ENCODE data around the gene FDX2. TPM values are rescaled to one million over a fixed set of nuclear protein-coding genes. Genes with fewer than 3 reads are reported as not detected.

FDX2 gene
- 1 to 10 TPM; 9.5 to 9.7 TPM for total RNA-seq

DNA sequence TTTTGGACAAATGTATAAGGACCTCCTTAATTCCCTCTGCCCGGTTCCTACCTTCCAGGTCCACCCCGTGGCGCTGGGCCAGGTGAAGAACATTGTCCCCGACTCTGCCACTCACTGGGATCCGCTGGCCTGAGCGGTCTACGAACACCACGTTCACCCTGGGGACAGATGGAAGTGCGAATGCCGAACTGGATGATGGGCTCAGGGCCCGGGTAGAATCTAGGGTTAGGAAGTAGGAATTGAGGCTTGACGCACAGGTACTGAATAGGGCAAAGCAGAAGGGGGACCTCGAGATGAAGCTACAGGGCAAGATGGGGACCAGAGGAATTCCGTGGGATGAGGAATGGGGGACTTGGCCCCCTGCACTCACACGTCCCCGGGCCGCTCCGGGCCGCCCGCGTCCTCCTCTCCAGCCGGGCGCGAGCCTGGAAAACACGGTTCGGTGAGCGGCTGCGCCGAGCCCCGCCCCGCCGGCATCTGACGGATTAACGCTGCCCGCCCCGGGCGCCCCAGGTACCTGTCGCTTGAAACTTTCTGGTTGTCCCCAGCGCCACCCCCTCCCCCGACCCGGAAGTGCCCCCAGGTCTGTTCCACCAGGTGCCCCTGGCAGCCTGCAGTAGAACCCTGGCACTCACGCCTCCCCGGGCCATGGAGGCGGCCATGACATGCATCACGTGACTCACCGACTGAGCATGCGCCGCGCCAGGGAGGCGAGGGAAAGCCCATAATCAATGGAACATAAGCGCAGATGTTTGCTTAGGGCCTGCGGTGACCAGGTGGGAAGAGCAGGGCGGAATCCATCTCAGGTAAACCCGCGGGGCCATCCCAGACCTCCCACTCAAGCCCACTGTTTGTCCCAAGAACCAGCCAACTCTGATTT, at the start of gene FDX2:
FDX2 (minus strand) TSS at position 681 of the 880 bp plus-strand sequence; CDS start at position 662, 19 bp downstream.
- H3K4me3 Mint-ChIP-seq: peak within 1 kb of the TSS; percentile 89
- peaks cover 18% of the 10 kb centered on the region for H3K4me1 Mint-ChIP-seq (ENCODE audit: low read depth)
- peaks cover 17% of the 10 kb centered on the region for H3K36me3 Mint-ChIP-seq (ENCODE audit: low read depth)
- intact Hi-C loops (cut with micrococcal nuclease): loop anchor here (2.0 kb wide), 2 partner anchors 17 to 45 kb away; partner anchors contain the start of genes ICAM1 and RAVER1
- DNase-seq: peak; percentile 94
- H3K27ac Mint-ChIP-seq: peak within 1 kb of the TSS; percentile 83
- H3K9me3 Mint-ChIP-seq: no peaks in the 10 kb centered on the region
- H3K27me3 Mint-ChIP-seq (ENCODE audit: low read depth): no peaks in the 10 kb centered on the region
- CTCF ChIA-PET: interaction anchor here (1.0 to 1.9 kb wide), 3 partner anchors 15 to 75 kb away, joined by 4 to 7 read pairs (median 4); partner anchors contain the start of gene ICAM1

- DNase-seq: no peak
- no peak overlapping the region for H3K4me3 Mint-ChIP-seq
- peaks cover 30% of the 10 kb centered on the region for H3K36me3 Mint-ChIP-seq (ENCODE audit: low read depth)
- intact Hi-C loops (cut with micrococcal nuclease): no loop called here
- H3K9me3 Mint-ChIP-seq: no peaks in the 10 kb centered on the region
- CTCF ChIA-PET: interaction anchor here (0.7 kb wide), 1 partner anchor 1624 kb away, joined by 3 read pairs; no protein-coding TSS in a partner anchor
- no peaks in the 10 kb centered on the region for H3K4me1 Mint-ChIP-seq (ENCODE audit: low read depth)
- no peaks in the 10 kb centered on the region for H3K27me3 Mint-ChIP-seq (ENCODE audit: low read depth)
- no peak overlapping the region for H3K27ac Mint-ChIP-seq
Observed at GRCh38 chr19:10365518-10365917, 49.7 kb upstream of the FDX2 start.

DNA sequence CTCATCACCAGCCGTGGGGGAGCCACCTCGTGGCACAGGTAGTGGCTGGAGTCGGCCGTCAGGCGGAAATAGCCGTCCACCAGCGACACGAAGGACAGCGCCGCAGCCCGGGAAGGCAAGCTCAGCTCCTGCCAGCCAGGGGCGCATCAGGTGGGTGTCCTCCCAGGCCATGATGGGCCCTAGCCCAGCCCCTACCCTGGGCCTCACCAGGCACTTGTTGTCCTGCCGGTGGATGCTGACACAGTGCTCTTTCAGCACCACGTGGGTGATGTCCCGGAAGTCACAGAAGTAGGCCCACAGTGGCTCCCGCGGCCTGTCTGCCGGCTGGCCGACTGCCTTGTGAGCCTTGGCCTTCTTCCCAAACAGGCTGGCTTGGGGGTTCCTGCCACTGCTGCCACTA, 48.8 kb upstream of the FDX2 start:
- Mint-ChIP-seq H3K36me3 (ENCODE audit: low read depth) (peaks cover 30% of the 10 kb centered on the region), H3K27ac (no peak overlapping the region), H3K9me3 (no peaks in the 10 kb centered on the region), H3K27me3 (ENCODE audit: low read depth) (no peaks in the 10 kb centered on the region), H3K4me1 (ENCODE audit: low read depth) (no peaks in the 10 kb centered on the region), H3K4me3 (no peak overlapping the region)
- intact Hi-C loops (cut with micrococcal nuclease): no loop called here
- CTCF ChIA-PET: no interaction called here
- no peak for DNase-seq

DNA sequence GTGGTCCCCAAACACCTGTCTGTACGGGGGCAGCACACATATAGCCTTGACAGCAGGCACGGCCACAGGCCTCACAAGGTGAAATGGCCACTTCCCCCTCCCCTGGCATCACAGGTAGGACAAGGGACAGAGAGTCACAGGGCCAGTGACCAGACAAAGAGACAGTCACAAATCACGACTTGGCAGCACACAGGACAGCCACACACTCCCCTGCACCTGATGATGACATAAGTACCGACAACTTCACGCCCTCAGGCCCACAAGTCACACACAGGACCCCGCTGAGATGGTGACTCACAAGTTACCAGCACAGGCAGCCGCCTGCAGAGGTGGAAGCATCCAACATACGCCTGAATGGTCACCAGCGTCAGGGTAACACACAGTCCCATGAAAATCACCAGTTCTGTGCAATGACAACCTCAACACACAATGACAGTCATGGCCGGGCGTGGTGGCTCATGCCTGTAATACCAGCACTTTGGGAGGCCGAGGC, 48.0 kb upstream of the FDX2 start:
- intact Hi-C loops (cut with micrococcal nuclease): no loop called here
- DNase-seq: no peak
- H3K27ac Mint-ChIP-seq: no peak overlapping the region
- H3K4me3 Mint-ChIP-seq: no peak overlapping the region
- no peaks in the 10 kb centered on the region for H3K4me1 Mint-ChIP-seq (ENCODE audit: low read depth)
- H3K27me3 Mint-ChIP-seq (ENCODE audit: low read depth): no peaks in the 10 kb centered on the region
- H3K36me3 Mint-ChIP-seq (ENCODE audit: low read depth): peaks cover 28% of the 10 kb centered on the region
- CTCF ChIA-PET: no interaction called here
- no peaks in the 10 kb centered on the region for H3K9me3 Mint-ChIP-seq

DNA sequence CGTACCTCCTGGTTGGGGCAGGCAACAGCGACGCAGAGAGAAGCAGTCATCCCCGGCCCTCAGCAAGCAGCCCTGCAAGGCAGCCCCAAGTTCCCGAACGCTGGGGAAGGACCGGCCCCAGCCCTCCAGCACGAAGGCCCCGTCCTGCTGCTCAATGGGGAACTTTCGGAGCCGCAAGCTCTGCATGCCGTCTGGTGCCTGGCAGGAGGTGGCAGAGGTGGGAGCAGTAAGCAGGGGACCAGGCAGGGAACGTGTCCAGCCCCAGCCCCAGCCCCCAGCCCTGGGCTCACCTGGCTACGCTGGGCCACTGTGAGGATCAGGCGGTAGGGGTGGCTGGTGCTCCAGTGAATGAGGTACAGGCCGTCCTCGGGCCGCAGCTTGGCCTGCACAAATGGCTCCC, 46.4 kb upstream of the FDX2 start:
- no peaks in the 10 kb centered on the region for H3K4me1 Mint-ChIP-seq (ENCODE audit: low read depth)

GRCh38 chr19:10361569-10362011, 45.8 kb upstream of the FDX2 start:
- no peaks in the 10 kb centered on the region for H3K27me3 Mint-ChIP-seq (ENCODE audit: low read depth)
- no peak overlapping the region for H3K4me3 Mint-ChIP-seq
- CTCF ChIA-PET: no interaction called here
- peaks cover 24% of the 10 kb centered on the region for H3K36me3 Mint-ChIP-seq (ENCODE audit: low read depth)
- H3K4me1 Mint-ChIP-seq (ENCODE audit: low read depth): no peaks in the 10 kb centered on the region
- intact Hi-C loops (cut with micrococcal nuclease): no loop called here
- H3K27ac Mint-ChIP-seq: no peak overlapping the region
- DNase-seq: no peak
- H3K9me3 Mint-ChIP-seq: no peaks in the 10 kb centered on the region

More for the DNA sequence above, 46.4 kb upstream of the FDX2 start:
- intact Hi-C loops (cut with micrococcal nuclease): no loop called here
- H3K27me3 Mint-ChIP-seq (ENCODE audit: low read depth): no peaks in the 10 kb centered on the region
- peaks cover 26% of the 10 kb centered on the region for H3K36me3 Mint-ChIP-seq (ENCODE audit: low read depth)
- no peak for DNase-seq
- H3K27ac Mint-ChIP-seq: no peak overlapping the region
- no peaks in the 10 kb centered on the region for H3K9me3 Mint-ChIP-seq
- CTCF ChIA-PET: no interaction called here
- H3K4me3 Mint-ChIP-seq: no peak overlapping the region

DNA sequence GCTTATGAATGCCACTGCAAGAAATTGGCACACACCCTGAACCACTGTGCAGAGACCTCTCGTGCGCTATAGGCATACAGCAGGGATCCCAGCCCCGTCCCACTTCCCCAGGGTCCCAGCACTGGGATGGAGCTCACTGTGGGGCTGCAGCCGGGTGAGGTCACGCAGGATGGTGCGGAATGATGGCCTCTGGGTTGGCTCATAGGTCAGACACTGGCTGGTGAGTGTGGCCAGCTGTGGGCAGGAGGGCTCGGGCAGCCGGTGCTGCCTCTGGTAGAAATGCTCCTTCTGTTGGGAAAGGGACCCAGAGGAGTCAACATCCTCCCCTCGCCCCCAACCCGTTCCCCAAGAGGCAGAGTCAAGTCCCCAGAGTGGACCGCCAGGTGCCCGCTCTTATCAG, 40.6 kb upstream of the FDX2 start:
- H3K27me3 Mint-ChIP-seq (ENCODE audit: low read depth): no peaks in the 10 kb centered on the region
- intact Hi-C loops (cut with micrococcal nuclease): no loop called here
- no peak overlapping the region for H3K4me3 Mint-ChIP-seq
- H3K36me3 Mint-ChIP-seq (ENCODE audit: low read depth): peaks cover 31% of the 10 kb centered on the region
- CTCF ChIA-PET: no interaction called here
- H3K27ac Mint-ChIP-seq: no peak overlapping the region
- no peaks in the 10 kb centered on the region for H3K4me1 Mint-ChIP-seq (ENCODE audit: low read depth)
- DNase-seq: no peak
- no peaks in the 10 kb centered on the region for H3K9me3 Mint-ChIP-seq

DNA sequence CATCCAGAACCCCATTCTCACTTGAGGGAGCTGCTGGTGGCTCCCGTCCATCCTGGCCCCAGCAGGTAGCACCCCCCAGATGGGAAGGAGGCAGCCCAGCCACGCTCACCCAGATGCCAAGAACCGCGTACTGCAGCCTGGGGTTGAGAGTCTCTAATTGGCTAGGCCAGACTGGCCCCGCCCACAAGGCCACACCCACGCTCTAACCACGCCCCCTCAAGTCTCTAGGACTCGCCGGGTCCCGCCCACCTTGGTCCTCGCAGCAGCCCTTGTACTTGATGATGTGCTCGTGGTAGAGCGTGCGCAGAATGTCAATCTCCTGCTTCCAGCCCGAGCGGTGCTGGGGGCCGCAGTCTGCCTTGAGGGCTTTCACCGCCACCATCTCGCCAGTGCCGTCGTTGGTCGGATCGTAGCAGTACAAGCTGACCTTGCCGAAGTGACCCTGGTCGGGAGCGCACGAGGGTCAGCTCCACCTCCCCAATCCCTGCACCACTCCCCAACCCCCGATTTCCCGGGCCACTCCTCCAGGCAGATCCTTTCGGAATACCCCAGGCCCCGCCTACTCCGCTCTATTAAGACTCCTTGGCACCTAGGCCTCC, 38.1 kb upstream of the FDX2 start:
- Mint-ChIP-seq H3K4me1 (ENCODE audit: low read depth) (no peaks in the 10 kb centered on the region), H3K36me3 (ENCODE audit: low read depth) (peaks cover 23% of the 10 kb centered on the region), H3K27ac (no peak overlapping the region), H3K27me3 (ENCODE audit: low read depth) (no peaks in the 10 kb centered on the region), H3K9me3 (no peaks in the 10 kb centered on the region), H3K4me3 (no peak overlapping the region)
- CTCF ChIA-PET: no interaction called here
- intact Hi-C loops (cut with micrococcal nuclease): no loop called here
- peak; percentile 39 for DNase-seq

GRCh38 chr19:10352764-10353671, 37.2 kb upstream of the FDX2 start:
- DNase-seq: no peak
- H3K36me3 Mint-ChIP-seq (ENCODE audit: low read depth): peaks cover 23% of the 10 kb centered on the region
- H3K4me3 Mint-ChIP-seq: no peak overlapping the region
- H3K9me3 Mint-ChIP-seq: no peaks in the 10 kb centered on the region
- H3K27ac Mint-ChIP-seq: no peak overlapping the region
- intact Hi-C loops (cut with micrococcal nuclease): no loop called here
- no peaks in the 10 kb centered on the region for H3K4me1 Mint-ChIP-seq (ENCODE audit: low read depth)
- CTCF ChIA-PET: no interaction called here
- H3K27me3 Mint-ChIP-seq (ENCODE audit: low read depth): no peaks in the 10 kb centered on the region

- no peaks in the 10 kb centered on the region for H3K4me1 Mint-ChIP-seq (ENCODE audit: low read depth)
- intact Hi-C loops (cut with micrococcal nuclease): no loop called here
- peaks cover 2% of the 10 kb centered on the region for H3K36me3 Mint-ChIP-seq (ENCODE audit: low read depth)
- CTCF ChIA-PET: no interaction called here
- no peaks in the 10 kb centered on the region for H3K9me3 Mint-ChIP-seq
- H3K27ac Mint-ChIP-seq: no peak overlapping the region
- no peaks in the 10 kb centered on the region for H3K27me3 Mint-ChIP-seq (ENCODE audit: low read depth)
- H3K4me3 Mint-ChIP-seq: no peak overlapping the region
- DNase-seq: no peak
Observed at GRCh38 chr19:10346509-10346908, 30.7 kb upstream of the FDX2 start.

DNA sequence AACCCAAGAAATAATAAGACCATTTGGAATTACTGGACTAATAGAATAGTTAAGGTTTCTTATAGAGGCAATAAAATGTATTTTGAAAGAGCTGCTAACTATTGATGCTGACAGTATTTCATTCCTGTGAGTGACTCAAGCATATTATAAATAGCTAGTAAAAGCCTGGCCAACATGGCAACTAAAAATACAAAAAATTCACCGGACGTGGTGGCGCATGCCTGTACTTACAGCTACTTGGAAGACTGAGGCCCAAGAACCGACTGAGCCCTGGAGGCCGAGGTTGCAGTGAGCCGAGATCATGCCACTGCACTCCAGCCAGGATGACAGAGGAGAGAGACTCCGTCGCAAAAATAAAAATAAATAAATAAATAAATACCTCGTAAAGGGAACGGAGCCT, 29.0 kb upstream of the FDX2 start:
- Mint-ChIP-seq H3K27ac (no peak overlapping the region), H3K9me3 (no peaks in the 10 kb centered on the region), H3K4me3 (no peak overlapping the region), H3K36me3 (ENCODE audit: low read depth) (no peaks in the 10 kb centered on the region), H3K27me3 (ENCODE audit: low read depth) (no peaks in the 10 kb centered on the region), H3K4me1 (ENCODE audit: low read depth) (peaks cover 8% of the 10 kb centered on the region)
- CTCF ChIA-PET: interaction anchor here (0.6 to 1.5 kb wide), 2 partner anchors 17 to 78 kb away, joined by 3 to 4 read pairs; no protein-coding TSS in a partner anchor
- intact Hi-C loops (cut with micrococcal nuclease): no loop called here
- DNase-seq: no peak

GRCh38 chr19:10343495-10343894, 27.7 kb upstream of the FDX2 start:
- intact Hi-C loops (cut with micrococcal nuclease): no loop called here
- no peak for DNase-seq
- no peak overlapping the region for H3K27ac Mint-ChIP-seq

More at GRCh38 chr19:10343495-10343894, 27.7 kb upstream of the FDX2 start:
- CTCF ChIA-PET: interaction anchor here (1.0 kb wide), 1 partner anchor 45 kb away, joined by 3 read pairs; no protein-coding TSS in a partner anchor
- Mint-ChIP-seq H3K4me3 (no peak overlapping the region), H3K9me3 (no peaks in the 10 kb centered on the region), H3K36me3 (ENCODE audit: low read depth) (no peaks in the 10 kb centered on the region), H3K4me1 (ENCODE audit: low read depth) (peaks cover 18% of the 10 kb centered on the region), H3K27me3 (ENCODE audit: low read depth) (no peaks in the 10 kb centered on the region)
